HepG2 (cell line): ENCODE data around the gene DEPDC5. TPM values are rescaled to one million over a fixed set of nuclear protein-coding genes. Genes with fewer than 3 reads are reported as not detected.

Experiments used
- ATAC-seq: fragments of 200-7000 bp; cut with Tn5 transposase; 3 replicates; pipeline ENCODE4 v1.9.1; 2020; ENCODE audit warnings: mild to moderate bottlenecking, moderate library complexity
- BruUV-seq: library from RNA; stranded (reverse); fragments of 400-500 nt; replicated peaks from 2 replicates; lab custom pipeline; 2021; lab: Mats Ljungman, UMichigan
- CTCF ChIA-PET: fragments of 300-600 bp; formaldehyde crosslinking; extraction: SDS; loops from one replicate; lab custom pipeline; 2021; ENCODE audit warnings: low total read pairs, inconsistent platforms, low intra/inter-chr PET ratio; lab: Yijun Ruan, JAX
- POLR2A ChIA-PET: fragments of 350-600 bp; sonication (Branson Sonifier 250); formaldehyde crosslinking; loops from one replicate; lab custom pipeline; 2020; ENCODE audit warnings: antibody characterized with exemption, inconsistent platforms; lab: Yijun Ruan, JAX
- DNase-seq: peaks from one replicate; pipeline ENCODE4 v3.0.0-alpha.2; 2015; ENCODE audit warnings: low spot score
- FAIRE-seq: peaks from 3 replicates; lab custom pipeline; 2011; peaks lifted over from hg19 to GRCh38; lab: Jason Lieb, UNC
- H2AFZ ChIP-seq: one replicate; pipeline ENCODE4 v1.6.1; 2011; ENCODE audit warnings: low read length, inconsistent platforms
- H3K27ac ChIP-seq: fragments of 300-600 bp; 3 replicates; pipeline ENCODE4 v1.8.0; 2011; ENCODE audit warnings: mixed run types, mild to moderate bottlenecking, mixed read lengths, low read length, inconsistent platforms; ENCODE audit not compliant: insufficient read depth; ENCODE audit errors: extremely low read length
- H3K27me3 ChIP-seq, 2 experiments: fragments of 200-600 bp in 1 of 2; 2 replicates in 1 of 2; 3 replicates in 1 of 2; pipeline versions ENCODE4 v1.6.0 to v1.8.0; 2011; ENCODE audit warnings: low read length in 2 of 2, mild to moderate bottlenecking in 2 of 2, moderate library complexity in 2 of 2, inconsistent platforms in 1 of 2; ENCODE audit not compliant: insufficient read depth in 2 of 2, control insufficient read depth in 1 of 2
- H3K36me3 ChIP-seq, 2 experiments: fragments of 200-600 bp in 1 of 2; replicated peaks in 1 of 2; 2 replicates in 1 of 2; 3 replicates in 1 of 2; pipeline versions ENCODE4 v1.5.1 to v1.8.0; 2011; ENCODE audit warnings: low read length in 2 of 2, inconsistent platforms in 1 of 2; ENCODE audit not compliant: insufficient read depth in 2 of 2, control insufficient read depth in 1 of 2
- H3K4me1 ChIP-seq: 2 replicates; pipeline ENCODE4 v1.5.1; 2012; ENCODE audit warnings: low read length, inconsistent platforms; ENCODE audit not compliant: insufficient read depth
- H3K4me2 ChIP-seq: 2 replicates; pipeline ENCODE4 v1.6.0; 2011; ENCODE audit warnings: low read depth, low read length, inconsistent platforms
- H3K4me3 ChIP-seq, 3 experiments: fragments of 200-600 bp in 1 of 3; sonication (generic), shearing (Covaris generic) in 1 of 3; replicated peaks in 1 of 3; 2 replicates each; pipeline ENCODE4 v1.5.1; 2011 to 2016; ENCODE audit warnings: low read length in 3 of 3, inconsistent platforms in 2 of 3, low read depth in 2 of 3, mild to moderate bottlenecking in 2 of 3, control low read depth in 1 of 3, mixed read lengths in 1 of 3; ENCODE audit not compliant: insufficient read depth in 1 of 3
- H3K79me2 ChIP-seq: one replicate; pipeline ENCODE4 v1.6.1; 2011; ENCODE audit warnings: low read length, inconsistent platforms; ENCODE audit not compliant: insufficient read depth
- H3K9ac ChIP-seq: 2 replicates; pipeline ENCODE4 v1.6.0; 2011; ENCODE audit warnings: mild to moderate bottlenecking, low read depth, low read length, inconsistent platforms; ENCODE audit not compliant: insufficient read depth
- H3K9me3 ChIP-seq: 2 replicates; pipeline ENCODE4 v1.5.1; 2012; ENCODE audit warnings: mild to moderate bottlenecking, low read length
- H4K20me1 ChIP-seq: 2 replicates; pipeline ENCODE4 v1.6.0; 2011; ENCODE audit warnings: inconsistent platforms, mild to moderate bottlenecking, low read length, moderate library complexity; ENCODE audit not compliant: insufficient read depth
- FOXM1 ChIP-seq: sonication (generic); formaldehyde crosslinking; IDR thresholded peaks from 2 replicates; pipeline ENCODE4 v1.5.0; 2020; ENCODE audit warnings: missing genetic modification reagents
- NKX3-1 ChIP-seq: sonication (generic); formaldehyde crosslinking; IDR thresholded peaks from 2 replicates; pipeline ENCODE4 v1.5.0; 2020; ENCODE audit warnings: missing genetic modification reagents
- POLR2AphosphoS5 ChIP-seq: IDR thresholded peaks from 2 replicates; pipeline ENCODE4 v1.6.1; 2012; ENCODE audit warnings: low read depth, low read length
- SKIL ChIP-seq: sonication (generic); formaldehyde crosslinking; IDR thresholded peaks from 2 replicates; pipeline ENCODE4 v1.8.0; 2022; ENCODE audit warnings: missing genetic modification reagents, mild to moderate bottlenecking, moderate library complexity, borderline replicate concordance
- STAG1 ChIP-seq: sonication (generic); formaldehyde crosslinking; IDR thresholded peaks from 2 replicates; pipeline ENCODE4 v1.4.0; 2020; ENCODE audit warnings: missing genetic modification reagents
- THAP11 ChIP-seq: IDR thresholded peaks from 2 replicates; pipeline ENCODE4 v1.6.1; 2016; ENCODE audit warnings: missing biosample characterization, missing genetic modification reagents
- ZFP36L1 ChIP-seq: sonication (generic); formaldehyde crosslinking; IDR thresholded peaks from 2 replicates; pipeline ENCODE4 v1.8.0; 2022; ENCODE audit warnings: mild to moderate bottlenecking, missing genetic modification reagents, moderate library complexity
- ZNF224 ChIP-seq: sonication (generic); formaldehyde crosslinking; IDR thresholded peaks from 2 replicates; pipeline ENCODE4 v1.5.0; 2020; ENCODE audit warnings: mild to moderate bottlenecking, missing genetic modification reagents
- ZNF563 ChIP-seq: sonication (generic); formaldehyde crosslinking; IDR thresholded peaks from 2 replicates; pipeline ENCODE4 v1.8.0; 2022; ENCODE audit warnings: mild to moderate bottlenecking, moderate library complexity, missing genetic modification reagents
- ZNF704 ChIP-seq: sonication (generic); formaldehyde crosslinking; IDR thresholded peaks from 2 replicates; pipeline ENCODE4 v1.8.1; 2023; ENCODE audit warnings: mild to moderate bottlenecking, inconsistent platforms, moderate library complexity, missing genetic modification reagents, borderline replicate concordance
- ZNF766 ChIP-seq: sonication (generic); formaldehyde crosslinking; IDR thresholded peaks from 2 replicates; pipeline ENCODE4 v1.5.0; 2020; ENCODE audit warnings: missing genetic modification reagents, borderline replicate concordance
- WGBS: methylation state at CpG from one replicate; pipeline ENCODE4 v1.1.6; 2017; ENCODE audit warnings: low lambda C conversion rate; 5-methylcytosine and 5-hydroxymethylcytosine counted together
- in situ Hi-C: cut with HindIII; loops from 2 replicates; pipeline ENCODE4 v1.10.0; 2017; ENCODE audit warnings: low pct_unique_long_range_greater_than_20kb; ENCODE audit not compliant: extremely low pct_ligation_motif_present
- intact Hi-C: fragments of 100-400 bp; cut with micrococcal nuclease; formaldehyde crosslinking; loops from one replicate; pipeline ENCODE4 v1.10.0; 2022; ENCODE audit not compliant: unreplicated experiment
- polyA plus RNA-seq, 8 experiments: library from polyadenylated mRNA; depleted of rRNA in 3 of 8; stranded (reverse) in 7 of 8; unstranded in 1 of 8; fragments of >200 nt; fragmentation: Illumina TruSeq in 4 of 8; extraction: Trizol in 4 of 8; gene quantifications; 2 replicates each; pipeline versions ENCODE4 v1.2.1 to v1.2.3, GENCODE V29; 2011 to 2016; ENCODE audit warnings: low read depth in 4 of 8, missing spikeins in 1 of 8, mixed read lengths in 1 of 8; ENCODE audit not compliant: insufficient read depth in 1 of 8
- total RNA-seq, 5 experiments: library from RNA; depleted of rRNA; stranded (reverse); fragments of >200 nt; fragmentation: Illumina TruSeq; extraction: Trizol; gene quantifications; 2 replicates each; pipeline ENCODE4 v1.2.3, GENCODE V29; 2016; ENCODE audit warnings: low read depth in 1 of 5

The DEPDC5 gene
- total and polyA plus RNA-seq, 2 of the 13 experiments (the other 11 are each of a cell fraction or from before 2014, with no cell fraction given): 9.8 to 12.4 TPM

GRCh38 chr22:31899669-31900068 lies 145.8 kb downstream of the DEPDC5 start (continued):
- no peak for TF ChIP-seq ZNF704 (CRISPR knock-in tag)
- TF ChIP-seq FOXM1 (CRISPR knock-in tag): no peak

GRCh38 chr22:31901388-31902137 lies 147.7 kb downstream of the DEPDC5 start:
- 94% methylated on average over 6 of the region's 6 CpGs for WGBS
- no peak overlapping the region for H2AFZ ChIP-seq
- FAIRE-seq (no peak), ATAC-seq (no peak), DNase-seq (no peak)
- no TSS peak for BruUV-seq
- POLR2A ChIA-PET: no interaction called here
- no peak overlapping the region for H3K9ac ChIP-seq
- CTCF ChIA-PET: no interaction called here
- TF ChIP-seq ZNF766 (CRISPR knock-in tag): no peak
- H3K4me3 ChIP-seq: no peak overlapping the region
- peaks cover 8% of the 10 kb centered on the region for H3K4me1 ChIP-seq
- H3K79me2 ChIP-seq: no peaks in the 10 kb centered on the region
- H3K27ac ChIP-seq: no peak overlapping the region
- in situ Hi-C loops: no loop called here
- intact Hi-C loops: no loop called here
- no peak overlapping the region for H3K4me2 ChIP-seq
- H3K9me3 ChIP-seq: no peaks in the 10 kb centered on the region
- H3K36me3 ChIP-seq: peaks cover 1 to 12% of the 10 kb centered on the region in 2 experiments; a peak in 2 of 5 replicates
- no peaks in the 10 kb centered on the region for H4K20me1 ChIP-seq
- H3K27me3 ChIP-seq: no peaks in the 10 kb centered on the region; a peak in 1 of 5 replicates

- Histone ChIP-seq H2AFZ (no peak overlapping the region), H3K4me1 (peaks cover 8% of the 10 kb centered on the region), H3K9ac (no peak overlapping the region), H3K4me3 (no peak overlapping the region), H3K9me3 (no peaks in the 10 kb centered on the region), H4K20me1 (no peaks in the 10 kb centered on the region), H3K27me3 (no peaks in the 10 kb centered on the region), H3K79me2 (no peaks in the 10 kb centered on the region), H3K27ac (no peak overlapping the region), H3K4me2 (no peak overlapping the region), H3K36me3 (peaks cover 0 to 16% of the 10 kb centered on the region in 2 experiments; a peak in 1 of 5 replicates)
- BruUV-seq: no TSS peak
- POLR2A ChIA-PET: no interaction called here
- DNase-seq (no peak), FAIRE-seq (no peak), ATAC-seq (no peak)
- CTCF ChIA-PET: no interaction called here
- WGBS: 98% methylated on average over 3 of the region's 3 CpGs
- intact Hi-C loops (no loop called here), in situ Hi-C loops (no loop called here)
- TF ChIP-seq THAP11 (CRISPR knock-in tag): no peak
- no peak for TF ChIP-seq ZNF766 (CRISPR knock-in tag)
- no peak for TF ChIP-seq NKX3-1 (CRISPR knock-in tag)
- TF ChIP-seq ZNF224: no peak
- no peak for TF ChIP-seq POLR2AphosphoS5
- no peak for TF ChIP-seq SKIL (CRISPR knock-in tag)
- no peak for TF ChIP-seq STAG1 (CRISPR knock-in tag)
- TF ChIP-seq ZNF563: no peak
- no peak for TF ChIP-seq ZFP36L1 (CRISPR knock-in tag)
These were observed 150.8 kb downstream of the DEPDC5 start for GRCh38 chr22:31904651-31905050.
